Peyer's patch (tissue), 4 donors: ENCODE results near the gene FOLR2. TPM values are rescaled to one million over a fixed set of nuclear protein-coding genes. Genes with fewer than 3 reads are reported as not detected.

Source experiments
- DNase-seq, 3 donors: peaks; one replicate each; pipeline ENCODE4 v3.0.0-alpha.2; 2017 to 2019
- H3K27ac ChIP-seq, 4 donors: fragments of 200-600 bp; sonication (generic); one replicate each; pipeline ENCODE4 v1.5.1; 2016 to 2019
- H3K27me3 ChIP-seq, 2 donors: fragments of 200-600 bp; sonication (generic); one replicate each; pipeline ENCODE4 v1.5.1; 2019
- H3K36me3 ChIP-seq, 3 donors: fragments of 200-600 bp; sonication (generic); one replicate each; pipeline ENCODE4 v1.5.1; 2016 to 2019
- H3K4me1 ChIP-seq, 4 donors: fragments of 200-600 bp; sonication (generic); one replicate each; pipeline ENCODE4 v1.5.1; 2016 to 2019
- H3K4me3 ChIP-seq, 4 donors: fragments of 200-600 bp; sonication (generic); 1 replicate in 3 of 4; 2 replicates in 1 of 4; pipeline ENCODE4 v1.5.1; 2016 to 2019; ENCODE audit warnings: mild to moderate bottlenecking in 1 of 4
- H3K9me3 ChIP-seq, 4 donors: fragments of 200-600 bp; sonication (generic); one replicate each; pipeline ENCODE4 v1.5.1; 2016 to 2019; ENCODE audit warnings: mild to moderate bottlenecking in 1 of 4
- POLR2A ChIP-seq, 2 donors: fragments of 450-650 bp; IDR thresholded peaks; one replicate each; pipeline ENCODE4 v1.5.1; 2017; ENCODE audit warnings: antibody characterized with exemption in 2 of 2, mild to moderate bottlenecking in 2 of 2, moderate library complexity in 2 of 2
- total RNA-seq, 4 donors: library from RNA; depleted of rRNA; stranded (reverse); fragments of >200 nt; gene quantifications; one replicate each; pipeline ENCODE4 v1.1.0, GENCODE V29; 2016
- TF ChIP-seq, protein P1 (sequence below), 6 experiments: fragments of 450-650 bp in 4 of 6; fragments of 200-600 bp in 2 of 6; sonication (generic) in 1 of 6; IDR thresholded peaks; one replicate each; pipeline ENCODE4 v1.5.1; 2017 to 2019; ENCODE audit warnings: antibody characterized with exemption in 6 of 6, mild to moderate bottlenecking in 3 of 6, moderate library complexity in 1 of 6

Gene FOLR2
- total RNA-seq, 4 donors from 2014 or later: 3.5 to 15.8 (median 8.0) TPM; not detected in 1

DNA sequence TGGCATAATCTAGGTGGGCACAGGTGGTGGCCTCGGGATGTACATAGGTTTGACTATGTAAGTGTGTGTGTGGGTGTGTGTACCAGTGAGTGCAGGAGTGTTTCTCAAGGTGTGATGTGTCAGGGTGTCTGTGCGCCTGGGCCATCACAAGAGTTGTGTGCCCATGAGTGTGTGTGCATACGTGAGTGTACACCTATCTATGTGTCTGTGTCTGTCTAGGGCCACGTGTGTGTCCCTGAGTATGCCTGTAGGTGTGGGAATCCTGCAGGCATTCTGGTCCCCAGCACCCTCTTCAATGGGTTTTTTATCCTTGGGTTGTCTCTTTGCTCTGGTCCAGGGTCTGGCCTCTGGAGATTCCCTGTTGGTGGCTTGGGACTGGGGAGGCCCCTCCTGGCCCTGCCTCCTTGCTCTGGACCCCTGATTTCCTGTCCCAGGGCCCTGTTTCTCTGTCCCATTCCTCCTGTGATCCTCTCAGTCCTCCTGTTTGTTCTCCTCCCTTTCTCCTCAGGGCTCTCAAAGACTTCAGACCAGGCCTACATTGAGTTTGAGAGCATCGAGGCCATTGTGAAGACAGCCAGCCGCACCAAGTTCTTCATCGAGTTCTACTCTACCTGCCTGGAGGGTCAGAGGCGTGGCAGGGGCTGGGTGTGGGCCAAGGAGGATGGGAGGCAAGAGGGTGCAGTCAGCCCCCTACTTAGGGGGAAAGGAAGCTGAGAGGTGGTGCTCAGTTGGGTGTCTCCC, 17.3 kb downstream of the FOLR2 start:
- H3K4me1 ChIP-seq: peaks cover 0 to 29% (median under 1%) of the 10 kb centered on the region in 4 donors
- TF ChIP-seq, protein P1, sequence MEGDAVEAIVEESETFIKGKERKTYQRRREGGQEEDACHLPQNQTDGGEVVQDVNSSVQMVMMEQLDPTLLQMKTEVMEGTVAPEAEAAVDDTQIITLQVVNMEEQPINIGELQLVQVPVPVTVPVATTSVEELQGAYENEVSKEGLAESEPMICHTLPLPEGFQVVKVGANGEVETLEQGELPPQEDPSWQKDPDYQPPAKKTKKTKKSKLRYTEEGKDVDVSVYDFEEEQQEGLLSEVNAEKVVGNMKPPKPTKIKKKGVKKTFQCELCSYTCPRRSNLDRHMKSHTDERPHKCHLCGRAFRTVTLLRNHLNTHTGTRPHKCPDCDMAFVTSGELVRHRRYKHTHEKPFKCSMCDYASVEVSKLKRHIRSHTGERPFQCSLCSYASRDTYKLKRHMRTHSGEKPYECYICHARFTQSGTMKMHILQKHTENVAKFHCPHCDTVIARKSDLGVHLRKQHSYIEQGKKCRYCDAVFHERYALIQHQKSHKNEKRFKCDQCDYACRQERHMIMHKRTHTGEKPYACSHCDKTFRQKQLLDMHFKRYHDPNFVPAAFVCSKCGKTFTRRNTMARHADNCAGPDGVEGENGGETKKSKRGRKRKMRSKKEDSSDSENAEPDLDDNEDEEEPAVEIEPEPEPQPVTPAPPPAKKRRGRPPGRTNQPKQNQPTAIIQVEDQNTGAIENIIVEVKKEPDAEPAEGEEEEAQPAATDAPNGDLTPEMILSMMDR (IDR thresholded peaks at IDR 0.05): no peak
- TF ChIP-seq POLR2A (IDR thresholded peaks at IDR 0.05): no peak
- no peak overlapping the region for H3K27ac ChIP-seq
- no peaks in the 10 kb centered on the region for H3K27me3 ChIP-seq
- no peaks in the 10 kb centered on the region for H3K9me3 ChIP-seq
- DNase-seq: peak in 1 of 3 donors; percentile 31
- peaks cover 0 to 96% (median 0%) of the 10 kb centered on the region in 3 donors for H3K36me3 ChIP-seq
- H3K4me3 ChIP-seq: no peak overlapping the region

DNA sequence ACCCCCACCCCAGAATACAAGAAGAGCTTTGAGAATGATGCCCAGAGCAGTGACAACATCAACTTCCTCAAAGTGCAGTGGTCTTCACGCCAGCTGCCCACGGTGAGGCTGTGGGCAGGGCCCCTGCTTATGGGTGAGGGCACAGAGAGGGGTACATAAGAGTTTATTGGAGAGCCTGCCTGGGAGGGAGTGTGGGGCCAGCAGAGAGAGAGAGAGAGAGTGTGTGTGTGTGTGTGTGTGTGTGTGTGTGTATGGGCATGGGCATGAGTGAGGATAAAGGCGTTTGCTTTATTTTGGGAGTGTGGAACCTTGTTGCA, 17.9 kb downstream of the FOLR2 start:
- no peak for DNase-seq
- Histone ChIP-seq H3K4me1 (peaks cover 5 to 34% (median 5%) of the 10 kb centered on the region in 4 donors), H3K27me3 (no peaks in the 10 kb centered on the region), H3K4me3 (no peak overlapping the region), H3K27ac (no peak overlapping the region), H3K36me3 (peaks cover 0 to 91% (median 0%) of the 10 kb centered on the region in 3 donors), H3K9me3 (no peaks in the 10 kb centered on the region)
- TF ChIP-seq POLR2A (IDR thresholded peaks at IDR 0.05): no peak

DNA sequence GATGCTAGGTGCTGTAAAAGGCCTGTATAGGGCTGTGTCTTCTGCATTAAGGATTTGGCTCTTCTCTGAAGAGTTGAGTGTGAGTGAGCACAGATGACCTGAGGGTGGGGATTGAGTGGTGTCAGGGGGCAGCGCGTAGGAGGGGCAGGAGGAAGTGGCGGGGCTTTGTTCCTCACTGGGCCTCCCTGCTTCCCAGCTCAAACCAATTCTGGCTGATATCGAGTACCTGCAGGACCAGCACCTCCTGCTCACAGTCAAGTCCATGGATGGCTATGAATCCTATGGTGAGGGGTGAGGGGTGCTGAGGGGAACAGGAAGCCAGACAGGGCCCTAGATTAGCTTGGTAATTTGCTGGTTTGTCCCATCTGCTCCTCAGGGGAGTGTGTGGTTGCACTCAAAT, 18.3 kb downstream of the FOLR2 start:
- no peak overlapping the region for H3K27ac ChIP-seq
- peaks cover 0 to 87% (median 0%) of the 10 kb centered on the region in 3 donors for H3K36me3 ChIP-seq
- TF ChIP-seq, protein P1 (IDR thresholded peaks at IDR 0.05): no peak
- no peak for TF ChIP-seq POLR2A (IDR thresholded peaks at IDR 0.05)
- peak in 1 of 3 donors; percentile 3 for DNase-seq
- H3K27me3 ChIP-seq: no peaks in the 10 kb centered on the region
- H3K4me1 ChIP-seq: peaks cover 6 to 38% (median 8%) of the 10 kb centered on the region in 4 donors
- no peaks in the 10 kb centered on the region for H3K9me3 ChIP-seq
- no peak overlapping the region for H3K4me3 ChIP-seq

DNA sequence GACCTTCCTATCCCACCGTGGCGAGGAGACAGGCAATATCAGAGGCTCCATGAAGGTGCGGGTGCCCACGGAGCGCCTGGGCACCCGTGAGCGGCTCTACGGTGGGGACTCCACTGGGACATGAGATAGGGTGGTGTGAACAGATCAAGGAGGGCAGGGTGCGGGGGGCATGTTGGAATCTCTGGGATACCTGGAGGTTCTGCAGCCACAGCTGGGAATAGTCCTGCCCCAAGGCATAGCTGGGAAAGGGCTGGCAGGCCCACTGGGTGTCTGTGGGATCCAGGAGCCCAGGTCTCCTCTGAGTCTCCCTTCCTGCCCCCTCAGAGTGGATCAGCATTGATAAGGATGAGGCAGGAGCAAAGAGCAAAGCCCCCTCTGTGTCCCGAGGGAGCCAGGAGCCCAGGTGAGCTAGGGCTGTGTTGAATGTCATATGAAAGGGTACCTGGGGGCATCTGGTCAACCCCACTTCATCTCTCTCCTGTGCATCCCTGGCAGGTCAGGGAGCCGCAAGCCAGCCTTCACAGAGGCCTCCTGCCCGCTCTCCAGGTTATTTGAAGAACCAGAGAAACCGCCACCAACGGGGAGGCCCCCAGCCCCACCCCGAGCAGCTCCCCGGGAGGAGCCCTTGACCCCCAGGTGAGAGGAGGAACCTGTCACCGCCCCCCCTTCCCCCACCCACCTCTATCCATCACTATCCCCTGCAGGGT, 18.9 kb downstream of the FOLR2 start:
- Histone ChIP-seq H3K36me3 (peaks cover 0 to 81% (median 0%) of the 10 kb centered on the region in 3 donors), H3K9me3 (no peaks in the 10 kb centered on the region), H3K4me3 (no peak overlapping the region), H3K4me1 (peaks cover 12 to 44% (median 14%) of the 10 kb centered on the region in 4 donors), H3K27me3 (no peaks in the 10 kb centered on the region), H3K27ac (peak overlapping the region in 1 of 4 donors; percentile 2)
- TF ChIP-seq POLR2A (IDR thresholded peaks at IDR 0.05): no peak
- TF ChIP-seq, protein P1 (IDR thresholded peaks at IDR 0.05): no peak
- peak in 1 of 3 donors; percentile 41 for DNase-seq

DNA sequence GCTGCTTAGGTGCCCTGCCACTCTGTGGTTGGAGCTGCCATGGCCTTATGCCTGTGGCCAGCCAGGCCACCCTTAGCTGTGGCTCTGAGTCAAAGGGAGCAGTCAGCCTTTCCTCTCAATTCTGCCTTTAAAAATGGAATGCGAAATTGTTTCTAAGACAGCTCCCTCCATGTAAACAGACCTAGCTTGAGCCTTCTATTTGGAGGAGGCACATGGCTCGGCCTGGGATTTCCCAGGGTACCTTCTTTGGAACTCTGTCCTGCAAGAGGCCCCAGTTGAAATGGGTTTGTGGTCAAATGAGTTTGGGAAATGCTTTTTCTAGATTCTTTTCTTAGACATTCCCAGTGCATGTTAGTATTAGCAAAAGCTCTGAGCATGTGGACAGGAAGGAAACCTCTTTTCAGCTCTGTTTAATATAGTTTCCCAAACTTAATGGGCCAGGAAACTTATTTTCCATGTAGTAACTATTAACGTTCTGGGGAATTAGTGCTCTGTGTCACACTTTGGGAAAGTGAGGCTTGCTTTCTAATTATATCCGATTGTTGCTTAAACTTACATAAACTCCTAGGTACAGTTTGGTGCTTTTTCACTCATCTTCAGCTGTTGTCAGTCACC, 19.6 kb downstream of the FOLR2 start:
- H3K27ac ChIP-seq: peak overlapping the region in 1 of 4 donors; percentile 2
- DNase-seq: peak in 2 of 3 donors; percentile 3 to 9
- peaks cover 0 to 74% (median 0%) of the 10 kb centered on the region in 3 donors for H3K36me3 ChIP-seq

More for the DNA sequence above, 19.6 kb downstream of the FOLR2 start:
- TF ChIP-seq, protein P1 (IDR thresholded peaks at IDR 0.05): no peak
- no peak for TF ChIP-seq POLR2A (IDR thresholded peaks at IDR 0.05)
- H3K9me3 ChIP-seq: no peaks in the 10 kb centered on the region
- peaks cover 0 to 4% of the 10 kb centered on the region in 2 donors for H3K27me3 ChIP-seq
- H3K4me3 ChIP-seq: no peak overlapping the region
- H3K4me1 ChIP-seq: peaks cover 12 to 51% (median 20%) of the 10 kb centered on the region in 4 donors
